Measurements from ENCODE around the gene TAAR1.

DNA sequence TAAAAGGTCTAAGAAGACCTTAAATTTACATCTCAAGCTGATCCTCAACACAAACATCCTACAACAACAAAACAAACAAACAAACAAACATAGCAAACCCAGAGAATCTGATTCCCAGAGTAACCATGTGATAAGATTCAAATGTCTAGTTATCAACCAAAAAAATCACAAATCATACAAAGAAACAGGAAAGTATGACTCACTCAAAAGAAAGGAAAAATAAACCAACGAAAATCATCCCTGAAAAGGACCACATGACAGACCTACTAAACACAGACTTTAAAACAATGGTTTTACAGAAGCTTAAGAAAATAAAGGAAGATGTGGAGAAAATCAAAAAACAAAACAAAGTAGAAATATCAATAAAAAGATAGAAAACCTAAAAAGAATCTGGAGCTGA is 36.8 kb upstream of the TAAR1 start:
- TF ChIP-seq, protein P1, sequence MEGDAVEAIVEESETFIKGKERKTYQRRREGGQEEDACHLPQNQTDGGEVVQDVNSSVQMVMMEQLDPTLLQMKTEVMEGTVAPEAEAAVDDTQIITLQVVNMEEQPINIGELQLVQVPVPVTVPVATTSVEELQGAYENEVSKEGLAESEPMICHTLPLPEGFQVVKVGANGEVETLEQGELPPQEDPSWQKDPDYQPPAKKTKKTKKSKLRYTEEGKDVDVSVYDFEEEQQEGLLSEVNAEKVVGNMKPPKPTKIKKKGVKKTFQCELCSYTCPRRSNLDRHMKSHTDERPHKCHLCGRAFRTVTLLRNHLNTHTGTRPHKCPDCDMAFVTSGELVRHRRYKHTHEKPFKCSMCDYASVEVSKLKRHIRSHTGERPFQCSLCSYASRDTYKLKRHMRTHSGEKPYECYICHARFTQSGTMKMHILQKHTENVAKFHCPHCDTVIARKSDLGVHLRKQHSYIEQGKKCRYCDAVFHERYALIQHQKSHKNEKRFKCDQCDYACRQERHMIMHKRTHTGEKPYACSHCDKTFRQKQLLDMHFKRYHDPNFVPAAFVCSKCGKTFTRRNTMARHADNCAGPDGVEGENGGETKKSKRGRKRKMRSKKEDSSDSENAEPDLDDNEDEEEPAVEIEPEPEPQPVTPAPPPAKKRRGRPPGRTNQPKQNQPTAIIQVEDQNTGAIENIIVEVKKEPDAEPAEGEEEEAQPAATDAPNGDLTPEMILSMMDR (IDR thresholded peaks at IDR 0.05), result no peak
- no peak for TF ChIP-seq EP300 (IDR thresholded peaks at IDR 0.05)

Data from tibial nerve (tissue), 4 donors.